ENCODE results near the gene PPIL1.

Gene PPIL1

GRCh38 chr6:36815962-36816735 is 58.5 kb downstream of the PPIL1 start (continued):
- no peak for TF ChIP-seq ZBTB10 (tag by site-specific recombination; IDR thresholded peaks at IDR 0.05)
- no peak for TF ChIP-seq ZFP41 (tag by site-specific recombination; IDR thresholded peaks at IDR 0.05; ENCODE audit: borderline replicate concordance)
- no peak for TF ChIP-seq ZNF335 (tag by site-specific recombination; conservative IDR thresholded peaks at IDR 0.05)
- no peak for TF ChIP-seq ZNF155 (tag by site-specific recombination; IDR thresholded peaks at IDR 0.05)
- TF ChIP-seq BCL11B (tag by site-specific recombination; IDR thresholded peaks at IDR 0.05; ENCODE audit: low read depth): no peak
- TF ChIP-seq ZNF501 (tag by site-specific recombination; IDR thresholded peaks at IDR 0.05): no peak
- no peak for TF ChIP-seq ZNF423 (tag by site-specific recombination; IDR thresholded peaks at IDR 0.05)
- no peak for TF ChIP-seq ZNF843 (tag by site-specific recombination; IDR thresholded peaks at IDR 0.05)
- TF ChIP-seq ZNF488 (tag by site-specific recombination; IDR thresholded peaks at IDR 0.05): no peak

- CTCF ChIA-PET: interaction anchor here (0.5 to 2.7 kb wide), 5 partner anchors 12 to 55 kb away, joined by 3 to 11 read pairs (median 5); no protein-coding TSS in a partner anchor
- Histone ChIP-seq H3K9me3 (ENCODE audit: control insufficient read depth, insufficient read depth, low read depth, low read length) (no peaks in the 10 kb centered on the region), H3K4me3 (ENCODE audit: low read depth, low read length) (no peak overlapping the region), H3K36me3 (ENCODE audit: control insufficient read depth in 2 of 2, insufficient read depth in 1 of 2, low read length in 2 of 2) (no peaks in the 10 kb centered on the region), H3K4me1 (ENCODE audit: control insufficient read depth, insufficient read depth, low read length) (no peaks in the 10 kb centered on the region), H3K27ac (ENCODE audit: extremely low read depth, low read depth, low read length) (no peak overlapping the region)
- TF ChIP-seq ZNF560 (tag by site-specific recombination; IDR thresholded peaks at IDR 0.05; ENCODE audit: borderline replicate concordance) (no peak), REST (tag by site-specific recombination; IDR thresholded peaks at IDR 0.05) (0 out of 2 replicates have a peak, but pooled peaks have one; percentile 26), PBX3 (CRISPR knock-in tag; IDR thresholded peaks at IDR 0.05) (no peak), ZNF350 (tag by site-specific recombination; IDR thresholded peaks at IDR 0.05) (no peak), ZNF530 (tag by site-specific recombination; IDR thresholded peaks at IDR 0.05; ENCODE audit: low read depth) (no peak)
- POLR2A ChIA-PET: interaction anchor here (0.5 kb wide), 1 partner anchor 332 kb away, joined by 4 read pairs; no protein-coding TSS in a partner anchor
Measured at GRCh38 chr6:36814249-36814648, 60.4 kb downstream of the PPIL1 start.

Data from HEK293 (cell line).